SJCRH30 (cell line): ENCODE data around the gene FUT8. TPM values are rescaled to one million over a fixed set of nuclear protein-coding genes. Genes with fewer than 3 reads are reported as not detected.
"Not testable (repeated sequence)": the region's sequence is repeated elsewhere in the genome, so short reads cannot be mapped to it uniquely, and the experiment has no call there.

ENCODE experiments used
- DNase-seq, 2 experiments: peaks; one replicate each; pipeline ENCODE4 v3.0.0-alpha.2; 2015 to 2020
- H3K27ac ChIP-seq: fragments of 250-450 bp; sonication (Bioruptor Pico); 2 replicates; pipeline ENCODE4 v1.5.1; 2020; ENCODE audit warnings: mild to moderate bottlenecking, moderate library complexity
- H3K27me3 ChIP-seq: fragments of 250-450 bp; sonication (Bioruptor Pico); 2 replicates; pipeline ENCODE4 v1.5.1; 2020; ENCODE audit warnings: mild to moderate bottlenecking, moderate library complexity
- H3K36me3 ChIP-seq: fragments of 250-450 bp; sonication (Bioruptor Pico); 2 replicates; pipeline ENCODE4 v1.5.1; 2020; ENCODE audit warnings: mild to moderate bottlenecking, moderate library complexity
- H3K4me1 ChIP-seq: fragments of 250-450 bp; sonication (Bioruptor Pico); 2 replicates; pipeline ENCODE4 v1.5.1; 2020; ENCODE audit warnings: mild to moderate bottlenecking, moderate library complexity
- H3K4me3 ChIP-seq: fragments of 250-450 bp; sonication (Bioruptor Pico); 2 replicates; pipeline ENCODE4 v1.5.1; 2020; ENCODE audit warnings: mild to moderate bottlenecking, moderate library complexity
- H3K9me3 ChIP-seq: fragments of 250-450 bp; sonication (Bioruptor Pico); replicated peaks from 2 replicates; pipeline ENCODE4 v1.5.1; 2020; ENCODE audit warnings: mild to moderate bottlenecking, moderate library complexity
- total RNA-seq: library from RNA; depleted of rRNA; stranded (reverse); fragments of >200 nt; shearing (Covaris generic); gene quantifications from 2 replicates; pipeline ENCODE4 v1.2.3, GENCODE V29; 2014

Gene FUT8
- total RNA-seq, 1 experiment from 2014 or later = 11.0 TPM

DNA sequence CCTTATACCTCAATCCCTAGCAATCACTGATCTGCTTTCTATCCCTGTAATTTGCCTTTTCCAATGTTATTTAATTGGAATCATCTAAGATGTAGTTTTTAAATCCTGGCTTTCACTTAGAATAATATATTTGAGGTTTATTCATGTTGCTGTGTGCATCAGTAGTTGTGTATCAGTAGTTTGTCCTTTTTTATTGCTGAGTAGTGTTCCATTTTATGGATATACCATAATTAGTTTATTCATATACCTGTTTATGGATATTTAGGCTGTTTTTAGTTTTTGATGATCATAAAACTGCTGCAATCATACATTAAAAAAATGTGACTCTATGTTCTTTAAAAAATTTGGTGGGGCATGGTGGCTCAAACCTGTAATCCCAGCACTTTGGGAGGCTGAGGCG is 43.7 kb downstream of the FUT8 start:
- Histone ChIP-seq H3K4me1 (no peaks in the 10 kb centered on the region), H3K36me3 (no peaks in the 10 kb centered on the region), H3K27ac (no peak overlapping the region), H3K27me3 (no peaks in the 10 kb centered on the region), H3K9me3 (no peaks in the 10 kb centered on the region), H3K4me3 (no peak overlapping the region)
- no peak for DNase-seq

DNA sequence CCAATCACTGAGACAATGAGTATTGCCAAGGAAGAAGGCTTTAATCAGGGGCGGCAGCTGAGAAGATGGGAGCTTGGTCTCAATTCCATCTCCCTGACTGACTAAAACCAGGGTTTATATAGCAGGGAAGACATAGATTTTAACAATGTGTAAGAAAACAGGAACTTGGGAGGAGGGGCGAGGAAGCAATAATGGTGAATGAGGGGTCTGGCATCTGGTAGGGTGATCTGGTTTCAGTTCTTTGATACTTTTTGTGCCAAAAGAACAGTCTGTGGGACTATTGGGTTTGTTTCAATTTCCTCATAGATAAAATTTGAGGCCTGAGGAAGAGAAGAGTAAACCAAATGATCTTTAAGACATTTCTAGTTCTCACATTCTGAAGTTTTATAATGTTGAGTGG is 49.2 kb downstream of the FUT8 start:
- no peaks in the 10 kb centered on the region for H3K9me3 ChIP-seq
- no peaks in the 10 kb centered on the region for H3K4me1 ChIP-seq
- H3K27ac ChIP-seq = no peak overlapping the region
- H3K36me3 ChIP-seq = no peaks in the 10 kb centered on the region
- DNase-seq = no peak
- no peak overlapping the region for H3K4me3 ChIP-seq
- no peaks in the 10 kb centered on the region for H3K27me3 ChIP-seq

DNA sequence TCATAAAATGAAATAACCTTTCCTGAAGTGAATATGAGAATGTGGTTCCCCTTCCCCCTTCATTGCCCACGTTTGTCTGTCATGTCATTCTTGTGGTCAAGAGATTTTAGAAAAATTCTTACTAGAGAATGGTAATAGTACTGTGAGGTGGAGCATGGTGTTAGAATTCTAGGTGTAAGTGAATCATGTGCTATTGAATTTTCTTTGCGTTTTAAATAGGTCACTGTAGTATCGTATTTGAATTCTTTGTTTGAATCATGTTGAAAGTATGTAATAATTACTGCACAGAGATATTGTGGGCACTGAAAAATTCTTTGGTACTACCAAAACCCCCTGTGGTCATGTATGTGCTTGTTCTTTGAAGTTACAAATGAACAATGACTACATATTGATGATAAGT is 49.9 kb downstream of the FUT8 start:
- no peaks in the 10 kb centered on the region for H3K9me3 ChIP-seq
- H3K27ac ChIP-seq = no peak overlapping the region
- no peaks in the 10 kb centered on the region for H3K36me3 ChIP-seq
- no peak overlapping the region for H3K4me3 ChIP-seq
- H3K4me1 ChIP-seq = no peaks in the 10 kb centered on the region
- H3K27me3 ChIP-seq = no peaks in the 10 kb centered on the region
- no peak for DNase-seq

DNA sequence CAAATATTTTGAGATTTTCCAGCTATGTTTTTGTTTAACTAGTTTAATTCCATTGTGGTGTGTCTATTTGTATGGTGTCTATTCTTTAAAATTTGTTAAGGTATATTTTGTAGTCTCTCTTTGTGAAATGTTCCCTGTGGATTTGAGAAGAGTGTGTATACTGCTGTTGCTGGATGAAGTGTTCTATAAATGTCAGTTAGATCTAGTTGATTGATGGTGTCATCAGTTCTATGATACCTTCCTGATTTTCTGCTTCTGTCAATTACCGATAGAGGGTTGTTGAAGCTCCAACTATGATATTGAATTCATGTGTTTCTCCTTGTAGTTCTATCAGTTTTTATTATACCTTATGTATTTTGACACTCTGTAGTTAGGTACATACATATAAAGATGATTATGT is 53.1 kb downstream of the FUT8 start:
- H3K4me3 ChIP-seq = no peak overlapping the region
- DNase-seq = no peak
- H3K9me3 ChIP-seq = no peaks in the 10 kb centered on the region
- no peaks in the 10 kb centered on the region for H3K36me3 ChIP-seq
- no peaks in the 10 kb centered on the region for H3K27me3 ChIP-seq
- no peaks in the 10 kb centered on the region for H3K4me1 ChIP-seq
- H3K27ac ChIP-seq = no peak overlapping the region

DNA sequence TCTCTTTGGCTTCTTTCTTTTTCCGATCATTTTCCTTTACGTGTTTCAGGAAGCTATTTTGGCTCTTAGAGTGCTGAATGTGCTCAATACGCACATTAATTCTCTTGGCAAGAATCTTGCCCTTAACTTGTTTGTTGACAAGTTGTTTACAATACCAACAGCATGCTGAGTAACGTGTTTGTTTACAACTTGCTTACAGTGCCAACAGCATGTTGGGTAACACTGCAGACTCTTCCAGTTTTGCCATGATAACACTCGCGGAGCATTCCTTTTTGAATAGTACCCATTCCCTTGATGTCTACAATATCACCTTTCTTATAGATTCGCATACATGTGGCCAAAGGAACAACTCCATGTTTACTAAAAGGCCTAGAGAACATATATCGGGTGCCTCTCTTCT is 55.4 kb downstream of the FUT8 start:
- not testable (repeated sequence) for H3K4me1 ChIP-seq, H3K36me3 ChIP-seq, DNase-seq, H3K9me3 ChIP-seq, H3K4me3 ChIP-seq, H3K27me3 ChIP-seq, H3K27ac ChIP-seq

DNA sequence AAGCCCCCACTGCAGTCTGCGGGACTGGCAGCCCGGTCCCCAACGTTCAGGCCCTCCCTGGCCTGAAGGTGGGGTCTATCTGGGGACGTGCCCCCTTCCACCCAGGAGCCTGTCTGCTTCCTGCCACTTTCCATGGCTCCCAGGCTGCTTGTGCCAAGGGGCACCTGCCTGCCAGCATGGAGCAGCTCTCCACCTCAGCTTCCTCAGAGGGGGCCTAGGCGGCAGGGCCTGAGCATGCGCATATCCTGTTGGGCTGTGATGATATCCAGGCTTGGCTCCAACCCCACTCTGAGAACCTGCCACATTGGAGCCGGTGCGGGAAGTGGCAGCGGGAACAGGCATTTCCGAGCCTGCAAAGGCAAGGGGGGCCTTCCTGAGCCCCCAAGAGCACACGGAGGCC is 57.4 kb downstream of the FUT8 start:
- Histone ChIP-seq H3K4me1 (no peaks in the 10 kb centered on the region), H3K27ac (no peak overlapping the region), H3K36me3 (no peaks in the 10 kb centered on the region), H3K4me3 (no peak overlapping the region), H3K9me3 (no peaks in the 10 kb centered on the region), H3K27me3 (no peaks in the 10 kb centered on the region)
- no peak for DNase-seq

DNA sequence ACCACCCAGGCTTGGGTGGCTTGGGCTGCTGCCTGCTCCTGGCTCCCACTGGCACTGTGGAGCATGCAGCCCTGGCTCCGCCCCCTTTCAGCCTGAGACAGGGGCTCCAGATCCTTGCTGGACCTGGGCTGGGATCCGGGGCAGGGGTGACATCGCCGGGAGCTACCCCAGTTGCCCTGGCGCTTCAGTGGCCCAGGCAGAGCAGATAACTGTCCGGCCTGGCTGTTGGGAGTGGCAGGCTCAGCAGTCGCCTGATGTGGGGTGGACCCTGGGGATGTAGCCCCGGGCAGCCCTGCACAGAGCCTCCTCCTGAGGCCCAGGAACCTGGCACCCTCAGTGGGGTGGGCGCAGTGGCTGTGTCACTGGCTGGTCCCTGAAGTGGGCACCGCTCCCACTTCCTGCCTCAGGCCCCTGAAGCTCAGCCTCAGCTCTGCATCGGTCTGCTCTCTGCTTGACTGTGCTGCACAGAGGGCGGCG is 57.9 kb downstream of the FUT8 start:
- no peaks in the 10 kb centered on the region for H3K36me3 ChIP-seq
- no peaks in the 10 kb centered on the region for H3K27me3 ChIP-seq
- no peaks in the 10 kb centered on the region for H3K4me1 ChIP-seq
- no peak overlapping the region for H3K4me3 ChIP-seq
- DNase-seq = no peak
- H3K27ac ChIP-seq = no peak overlapping the region
- H3K9me3 ChIP-seq = no peaks in the 10 kb centered on the region

DNA sequence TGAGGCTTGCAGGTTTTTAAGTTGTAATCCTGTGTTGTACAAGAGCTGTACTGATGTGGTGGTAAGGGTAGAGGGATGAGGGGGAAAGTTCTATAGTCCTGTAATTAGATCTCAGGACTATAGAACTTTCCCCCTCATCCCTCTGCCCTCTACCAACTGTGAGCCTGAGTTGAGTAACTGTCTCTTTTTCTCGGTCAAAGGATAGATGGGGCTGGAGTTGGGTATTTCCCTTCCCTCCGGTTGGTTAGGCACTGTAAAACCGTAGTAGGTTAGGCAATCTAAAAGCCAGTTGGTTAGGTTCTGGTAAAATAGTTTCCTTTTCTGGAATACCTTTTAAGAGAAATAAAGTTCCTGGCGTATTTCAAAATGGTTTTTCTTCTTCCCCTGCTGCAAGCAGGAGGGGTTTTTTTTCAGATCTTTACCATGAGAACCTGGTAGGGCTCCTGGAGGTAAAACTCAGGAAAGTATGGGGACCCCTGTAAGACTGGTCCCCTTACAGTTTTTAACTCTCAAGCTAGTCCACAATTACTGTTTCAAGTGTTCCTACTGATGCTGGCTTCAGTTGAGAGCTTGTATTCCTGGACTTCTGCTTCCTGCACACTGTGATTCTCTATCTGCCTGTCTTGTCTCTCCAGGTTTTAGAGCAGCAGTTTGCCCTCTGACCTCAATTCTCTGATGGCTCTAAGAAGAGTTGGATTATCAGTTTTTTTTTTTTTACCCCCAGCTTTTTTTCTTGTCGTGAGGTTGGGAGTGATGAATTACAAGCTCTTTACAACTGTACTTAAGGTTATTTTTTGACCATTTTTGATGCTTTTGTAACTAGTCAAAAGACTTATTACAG is 58.7 kb downstream of the FUT8 start:
- no peaks in the 10 kb centered on the region for H3K9me3 ChIP-seq
- H3K27ac ChIP-seq = no peak overlapping the region
- no peaks in the 10 kb centered on the region for H3K27me3 ChIP-seq
- no peak for DNase-seq
- no peak overlapping the region for H3K4me3 ChIP-seq
- H3K36me3 ChIP-seq = no peaks in the 10 kb centered on the region
- H3K4me1 ChIP-seq = no peaks in the 10 kb centered on the region

DNA sequence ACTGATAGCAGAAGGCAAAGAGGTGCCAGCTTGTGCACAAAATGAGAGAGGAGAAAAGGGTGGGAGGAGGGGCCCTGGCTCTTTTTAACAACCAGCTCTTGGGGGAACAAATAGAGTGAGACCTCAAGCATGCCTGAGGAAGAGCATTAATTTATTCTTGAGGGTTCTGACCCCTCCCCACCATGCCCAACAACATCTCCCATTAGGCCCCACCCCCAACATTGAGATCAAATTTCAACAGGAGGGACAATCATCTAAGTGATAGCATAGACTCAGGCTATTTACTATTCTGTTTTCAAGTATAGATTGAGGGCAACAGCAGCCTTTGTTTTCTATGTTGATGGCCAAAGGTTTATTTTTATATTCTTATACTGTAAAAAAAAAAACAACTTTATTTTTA is 59.7 kb downstream of the FUT8 start:
- no peaks in the 10 kb centered on the region for H3K36me3 ChIP-seq
- peak in 1 of 2 experiments; percentile 3 for DNase-seq
- H3K4me1 ChIP-seq = no peaks in the 10 kb centered on the region
- H3K27me3 ChIP-seq = no peaks in the 10 kb centered on the region
- H3K9me3 ChIP-seq = no peaks in the 10 kb centered on the region
- H3K4me3 ChIP-seq = no peak overlapping the region
- no peak overlapping the region for H3K27ac ChIP-seq

DNA sequence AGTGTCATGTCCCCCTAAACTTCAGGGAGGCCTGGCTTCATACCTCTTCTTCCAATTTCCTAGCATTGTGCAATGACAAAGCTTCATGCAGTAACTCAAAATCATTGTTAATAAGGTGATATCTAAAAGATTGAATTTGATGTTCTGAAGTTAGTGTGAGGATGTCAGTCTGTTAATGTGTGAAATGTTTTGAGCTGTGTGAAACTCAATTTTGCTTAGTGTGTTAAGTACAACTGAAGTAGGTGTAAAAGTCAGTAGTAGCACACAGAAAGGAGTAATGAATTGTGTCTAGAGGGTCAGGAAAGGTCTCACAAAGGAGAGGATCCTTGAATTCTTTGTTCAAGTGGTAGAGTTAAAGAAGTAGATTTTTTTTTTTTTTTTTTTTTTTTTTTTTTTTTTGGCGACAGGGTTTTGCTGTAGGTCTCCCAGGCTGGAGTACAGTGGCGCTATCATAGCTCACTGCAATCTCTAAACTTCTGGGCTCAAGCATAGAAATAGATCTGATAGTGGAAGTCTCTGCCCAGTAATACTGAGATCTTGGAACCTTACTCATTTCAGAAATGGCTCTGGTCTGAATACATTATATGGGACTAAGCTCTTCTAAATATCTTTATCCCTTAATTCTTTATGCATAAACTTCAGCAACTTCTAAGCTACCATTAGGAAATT is 63.9 kb downstream of the FUT8 start:
- Histone ChIP-seq H3K27ac (no peak overlapping the region), H3K27me3 (no peaks in the 10 kb centered on the region), H3K36me3 (no peaks in the 10 kb centered on the region), H3K4me1 (peaks cover 7% of the 10 kb centered on the region), H3K4me3 (no peak overlapping the region), H3K9me3 (no peaks in the 10 kb centered on the region)
- no peak for DNase-seq

DNA sequence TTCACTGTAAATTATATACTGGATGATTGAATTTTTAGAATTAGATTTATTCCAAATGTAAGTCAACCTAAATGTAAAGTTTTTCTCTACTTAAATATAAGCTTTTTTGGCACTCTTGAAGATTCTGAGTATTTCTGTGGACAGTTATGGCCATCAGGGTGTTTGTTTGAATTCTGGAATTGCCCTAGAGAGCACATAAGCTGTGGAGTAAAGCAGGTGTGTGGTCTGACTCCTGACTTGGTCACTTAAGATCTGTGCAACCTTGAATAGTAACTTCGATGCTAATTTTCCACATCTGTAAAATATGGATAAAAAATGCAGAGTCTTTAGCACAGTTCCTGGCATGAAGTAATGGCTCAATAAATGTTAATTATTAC is 64.4 kb downstream of the FUT8 start:
- H3K9me3 ChIP-seq = no peaks in the 10 kb centered on the region
- no peak overlapping the region for H3K4me3 ChIP-seq
- H3K27me3 ChIP-seq = no peaks in the 10 kb centered on the region
- H3K27ac ChIP-seq = no peak overlapping the region
- DNase-seq = no peak
- H3K36me3 ChIP-seq = no peaks in the 10 kb centered on the region
- peaks cover 7% of the 10 kb centered on the region for H3K4me1 ChIP-seq

DNA sequence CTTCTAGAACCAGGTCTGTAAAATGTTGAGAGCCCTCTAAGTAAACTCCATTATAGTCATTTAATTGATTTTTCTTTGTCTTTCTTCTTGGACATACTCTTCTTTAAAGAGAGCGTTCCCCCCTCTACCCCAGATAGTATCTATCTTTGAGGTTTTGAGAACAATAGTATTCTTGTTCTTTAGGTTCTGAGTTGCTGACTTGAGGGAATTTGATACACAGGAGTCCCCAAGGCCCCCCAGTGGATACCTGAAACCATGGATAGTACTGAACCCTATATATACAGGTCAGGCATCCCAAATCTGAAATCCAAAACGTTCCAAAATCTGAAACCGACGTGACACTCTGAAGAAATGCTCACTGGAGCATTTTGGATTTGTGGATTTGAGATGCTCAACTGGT is 65.5 kb downstream of the FUT8 start:
- H3K4me1 ChIP-seq = peaks cover 7% of the 10 kb centered on the region
- no peak overlapping the region for H3K27ac ChIP-seq
- H3K9me3 ChIP-seq = no peaks in the 10 kb centered on the region
- DNase-seq = peak; percentile 20 to 62
- no peaks in the 10 kb centered on the region for H3K27me3 ChIP-seq
- H3K36me3 ChIP-seq = no peaks in the 10 kb centered on the region
- no peak overlapping the region for H3K4me3 ChIP-seq

DNA sequence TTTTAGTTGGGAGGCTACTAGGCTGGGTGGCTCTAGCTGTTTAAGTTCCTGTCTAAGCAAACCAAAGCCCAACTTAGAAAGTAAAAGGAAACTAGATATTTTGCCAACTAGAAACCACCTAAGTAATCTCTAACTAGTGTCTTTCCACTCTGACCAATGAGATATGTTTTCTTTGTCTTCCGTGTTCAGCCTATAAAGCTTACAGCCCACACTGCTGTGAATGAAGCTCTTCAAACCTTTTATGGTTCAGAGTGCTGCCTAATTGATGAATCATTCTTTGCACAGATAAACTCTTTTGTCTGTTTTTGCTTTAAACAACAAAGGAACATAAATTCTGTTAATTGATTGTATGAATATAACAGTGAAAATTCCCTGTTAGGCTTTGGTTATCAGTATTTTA is 66.1 kb downstream of the FUT8 start:
- Histone ChIP-seq H3K4me3 (no peak overlapping the region), H3K27me3 (no peaks in the 10 kb centered on the region), H3K36me3 (no peaks in the 10 kb centered on the region), H3K9me3 (no peaks in the 10 kb centered on the region), H3K4me1 (peaks cover 7% of the 10 kb centered on the region), H3K27ac (no peak overlapping the region)
- peak in 1 of 2 experiments; percentile 23 for DNase-seq

DNA sequence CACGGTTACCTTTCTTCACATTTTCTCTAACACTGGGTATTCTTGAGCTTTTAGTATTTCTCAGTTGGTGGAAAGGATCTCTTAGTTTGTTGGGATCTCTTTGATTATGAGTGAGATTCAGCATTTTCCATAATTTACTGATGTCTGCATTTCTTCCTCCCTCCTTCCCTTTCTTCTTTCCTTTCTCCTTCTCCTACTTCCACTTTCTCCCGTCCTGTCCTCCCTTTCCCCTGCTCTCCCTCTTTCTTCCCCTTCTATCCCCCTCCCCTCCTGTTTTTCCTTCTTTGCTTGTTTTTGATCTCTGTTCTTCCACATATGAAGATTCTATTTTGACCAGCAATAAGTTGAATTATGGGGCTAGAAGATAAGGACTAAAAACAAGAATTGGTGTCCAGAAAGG is 66.9 kb downstream of the FUT8 start:
- H3K4me3 ChIP-seq = no peak overlapping the region
- H3K27ac ChIP-seq = no peak overlapping the region
- no peaks in the 10 kb centered on the region for H3K36me3 ChIP-seq
- H3K9me3 ChIP-seq = no peaks in the 10 kb centered on the region
- no peaks in the 10 kb centered on the region for H3K27me3 ChIP-seq
- peaks cover 7% of the 10 kb centered on the region for H3K4me1 ChIP-seq
- DNase-seq = no peak

DNA sequence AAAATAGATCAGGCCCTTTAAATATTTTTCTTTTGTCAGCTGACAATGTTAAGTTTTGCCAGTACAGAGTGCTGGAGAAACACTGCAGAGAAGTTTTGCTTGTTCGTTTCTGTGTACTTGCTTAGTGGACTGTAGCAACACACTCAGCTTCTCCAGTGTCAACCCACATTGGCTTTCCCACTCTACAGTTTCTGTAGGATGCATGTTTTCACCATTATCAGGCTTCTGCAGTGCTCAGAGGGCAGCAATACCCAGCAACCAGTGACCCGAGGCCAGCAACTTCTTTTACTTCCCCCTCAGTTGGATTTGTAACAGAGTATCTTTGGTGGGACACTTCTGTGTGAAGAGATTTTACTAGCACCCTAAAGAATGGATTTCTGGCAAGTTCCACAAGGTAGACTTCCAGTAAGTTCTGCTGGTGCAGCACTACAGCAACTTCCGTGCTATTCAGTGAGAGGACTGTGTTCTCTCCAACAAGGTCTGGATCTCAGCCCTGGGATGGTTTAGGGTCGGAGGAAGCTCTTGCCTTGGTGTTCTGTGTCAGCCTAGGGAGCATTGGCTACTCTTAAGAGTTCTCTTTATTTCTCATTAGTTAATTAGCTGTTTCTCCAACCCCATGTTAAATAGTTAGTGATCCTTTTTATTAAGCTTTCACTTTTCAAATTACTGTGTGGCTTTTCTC is 70.4 kb downstream of the FUT8 start:
- Histone ChIP-seq H3K27ac (no peak overlapping the region), H3K9me3 (no peaks in the 10 kb centered on the region), H3K4me3 (no peak overlapping the region), H3K27me3 (no peaks in the 10 kb centered on the region), H3K4me1 (peaks cover 5% of the 10 kb centered on the region), H3K36me3 (no peaks in the 10 kb centered on the region)
- no peak for DNase-seq
